ENCODE results near the gene EHMT2.
A peak's percentile ranks its signal among the peaks of the same experiment; 100 is the strongest.

DNA sequence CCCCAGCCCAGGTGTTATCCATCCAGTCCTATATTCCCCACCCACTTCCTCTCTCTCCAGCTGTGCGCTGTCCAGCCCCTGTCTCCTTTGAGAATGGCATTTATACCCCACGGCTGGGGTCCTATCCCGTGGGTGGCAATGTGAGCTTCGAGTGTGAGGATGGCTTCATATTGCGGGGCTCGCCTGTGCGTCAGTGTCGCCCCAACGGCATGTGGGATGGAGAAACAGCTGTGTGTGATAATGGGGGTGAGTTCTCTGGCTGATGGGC lies 31.1 kb upstream of the EHMT2 start:
- TF ChIP-seq, protein P1, sequence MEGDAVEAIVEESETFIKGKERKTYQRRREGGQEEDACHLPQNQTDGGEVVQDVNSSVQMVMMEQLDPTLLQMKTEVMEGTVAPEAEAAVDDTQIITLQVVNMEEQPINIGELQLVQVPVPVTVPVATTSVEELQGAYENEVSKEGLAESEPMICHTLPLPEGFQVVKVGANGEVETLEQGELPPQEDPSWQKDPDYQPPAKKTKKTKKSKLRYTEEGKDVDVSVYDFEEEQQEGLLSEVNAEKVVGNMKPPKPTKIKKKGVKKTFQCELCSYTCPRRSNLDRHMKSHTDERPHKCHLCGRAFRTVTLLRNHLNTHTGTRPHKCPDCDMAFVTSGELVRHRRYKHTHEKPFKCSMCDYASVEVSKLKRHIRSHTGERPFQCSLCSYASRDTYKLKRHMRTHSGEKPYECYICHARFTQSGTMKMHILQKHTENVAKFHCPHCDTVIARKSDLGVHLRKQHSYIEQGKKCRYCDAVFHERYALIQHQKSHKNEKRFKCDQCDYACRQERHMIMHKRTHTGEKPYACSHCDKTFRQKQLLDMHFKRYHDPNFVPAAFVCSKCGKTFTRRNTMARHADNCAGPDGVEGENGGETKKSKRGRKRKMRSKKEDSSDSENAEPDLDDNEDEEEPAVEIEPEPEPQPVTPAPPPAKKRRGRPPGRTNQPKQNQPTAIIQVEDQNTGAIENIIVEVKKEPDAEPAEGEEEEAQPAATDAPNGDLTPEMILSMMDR (IDR thresholded peaks at IDR 0.05; ENCODE audit: low read depth, low read length, missing input control): no peak
- TF ChIP-seq, protein P2, sequence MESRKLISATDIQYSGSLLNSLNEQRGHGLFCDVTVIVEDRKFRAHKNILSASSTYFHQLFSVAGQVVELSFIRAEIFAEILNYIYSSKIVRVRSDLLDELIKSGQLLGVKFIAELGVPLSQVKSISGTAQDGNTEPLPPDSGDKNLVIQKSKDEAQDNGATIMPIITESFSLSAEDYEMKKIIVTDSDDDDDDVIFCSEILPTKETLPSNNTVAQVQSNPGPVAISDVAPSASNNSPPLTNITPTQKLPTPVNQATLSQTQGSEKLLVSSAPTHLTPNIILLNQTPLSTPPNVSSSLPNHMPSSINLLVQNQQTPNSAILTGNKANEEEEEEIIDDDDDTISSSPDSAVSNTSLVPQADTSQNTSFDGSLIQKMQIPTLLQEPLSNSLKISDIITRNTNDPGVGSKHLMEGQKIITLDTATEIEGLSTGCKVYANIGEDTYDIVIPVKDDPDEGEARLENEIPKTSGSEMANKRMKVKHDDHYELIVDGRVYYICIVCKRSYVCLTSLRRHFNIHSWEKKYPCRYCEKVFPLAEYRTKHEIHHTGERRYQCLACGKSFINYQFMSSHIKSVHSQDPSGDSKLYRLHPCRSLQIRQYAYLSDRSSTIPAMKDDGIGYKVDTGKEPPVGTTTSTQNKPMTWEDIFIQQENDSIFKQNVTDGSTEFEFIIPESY (IDR thresholded peaks at IDR 0.05): no peak
- TF ChIP-seq, protein P3, sequence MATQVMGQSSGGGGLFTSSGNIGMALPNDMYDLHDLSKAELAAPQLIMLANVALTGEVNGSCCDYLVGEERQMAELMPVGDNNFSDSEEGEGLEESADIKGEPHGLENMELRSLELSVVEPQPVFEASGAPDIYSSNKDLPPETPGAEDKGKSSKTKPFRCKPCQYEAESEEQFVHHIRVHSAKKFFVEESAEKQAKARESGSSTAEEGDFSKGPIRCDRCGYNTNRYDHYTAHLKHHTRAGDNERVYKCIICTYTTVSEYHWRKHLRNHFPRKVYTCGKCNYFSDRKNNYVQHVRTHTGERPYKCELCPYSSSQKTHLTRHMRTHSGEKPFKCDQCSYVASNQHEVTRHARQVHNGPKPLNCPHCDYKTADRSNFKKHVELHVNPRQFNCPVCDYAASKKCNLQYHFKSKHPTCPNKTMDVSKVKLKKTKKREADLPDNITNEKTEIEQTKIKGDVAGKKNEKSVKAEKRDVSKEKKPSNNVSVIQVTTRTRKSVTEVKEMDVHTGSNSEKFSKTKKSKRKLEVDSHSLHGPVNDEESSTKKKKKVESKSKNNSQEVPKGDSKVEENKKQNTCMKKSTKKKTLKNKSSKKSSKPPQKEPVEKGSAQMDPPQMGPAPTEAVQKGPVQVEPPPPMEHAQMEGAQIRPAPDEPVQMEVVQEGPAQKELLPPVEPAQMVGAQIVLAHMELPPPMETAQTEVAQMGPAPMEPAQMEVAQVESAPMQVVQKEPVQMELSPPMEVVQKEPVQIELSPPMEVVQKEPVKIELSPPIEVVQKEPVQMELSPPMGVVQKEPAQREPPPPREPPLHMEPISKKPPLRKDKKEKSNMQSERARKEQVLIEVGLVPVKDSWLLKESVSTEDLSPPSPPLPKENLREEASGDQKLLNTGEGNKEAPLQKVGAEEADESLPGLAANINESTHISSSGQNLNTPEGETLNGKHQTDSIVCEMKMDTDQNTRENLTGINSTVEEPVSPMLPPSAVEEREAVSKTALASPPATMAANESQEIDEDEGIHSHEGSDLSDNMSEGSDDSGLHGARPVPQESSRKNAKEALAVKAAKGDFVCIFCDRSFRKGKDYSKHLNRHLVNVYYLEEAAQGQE (IDR thresholded peaks at IDR 0.05): peak; percentile 96
- no peak for TF ChIP-seq GABPA (IDR thresholded peaks at IDR 0.05 in 1 of 2, conservative IDR thresholded peaks at IDR 0.05 in 1 of 2)
- TF ChIP-seq EGR1 (IDR thresholded peaks at IDR 0.05; ENCODE audit: low read depth in 2 of 2): no peak
- no peak for TF ChIP-seq YY1 (IDR thresholded peaks at IDR 0.05)
- TF ChIP-seq TAF1 (conservative IDR thresholded peaks at IDR 0.05): no peak
- TF ChIP-seq, protein P4, sequence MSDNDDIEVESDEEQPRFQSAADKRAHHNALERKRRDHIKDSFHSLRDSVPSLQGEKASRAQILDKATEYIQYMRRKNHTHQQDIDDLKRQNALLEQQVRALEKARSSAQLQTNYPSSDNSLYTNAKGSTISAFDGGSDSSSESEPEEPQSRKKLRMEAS (IDR thresholded peaks at IDR 0.05): no peak

All from liver (tissue), 3 donors.